GM19324 (cell line): Measurements from ENCODE around the gene SYN1.
A peak's percentile ranks its signal among the peaks of the same experiment; 100 is the strongest.

Experiments
- ATAC-seq: cut with Tn5 transposase; IDR thresholded peaks from one replicate; pipeline ENCODE4 v1.9.1; 2021; ENCODE audit warnings: mild to moderate bottlenecking, moderate library complexity; ENCODE audit not compliant: unreplicated experiment, low FRiP score

The SYN1 gene

DNA sequence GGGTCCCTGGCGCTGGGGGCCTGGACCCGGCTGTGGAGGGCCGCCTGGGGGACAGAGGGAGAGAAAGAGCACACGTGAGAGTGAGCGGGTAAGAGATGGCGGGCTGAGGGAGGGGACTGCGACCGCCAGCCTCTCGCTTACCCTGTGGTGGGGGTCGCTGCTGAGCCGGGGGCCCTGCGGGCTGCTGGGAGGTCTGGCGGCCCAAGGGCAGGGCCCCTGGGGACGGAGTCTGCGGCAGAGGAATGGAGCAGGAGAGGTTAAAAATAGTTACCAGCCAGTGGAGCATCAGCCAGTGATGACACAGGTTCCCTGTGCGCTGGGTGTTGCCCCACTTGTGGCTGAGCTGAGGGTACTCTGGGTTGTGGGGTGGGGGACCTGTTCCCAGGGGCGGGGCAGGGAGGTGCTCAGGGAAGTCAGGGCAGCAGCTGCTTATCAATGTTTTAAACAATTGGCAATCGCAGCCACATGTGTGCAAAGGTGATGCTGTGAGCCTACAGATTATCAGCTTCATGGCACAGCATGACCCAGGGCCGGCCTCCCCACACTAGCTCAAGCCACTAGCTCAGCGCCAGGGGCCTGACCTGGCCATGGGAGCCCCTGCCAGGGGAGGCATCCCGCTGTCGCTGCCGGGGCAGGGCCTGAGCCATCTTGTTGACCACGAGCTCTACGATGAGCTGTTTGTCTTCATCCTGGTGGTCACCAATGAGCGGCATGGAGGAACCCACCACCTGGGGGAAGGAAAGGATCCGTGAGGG lies 44.9 kb downstream of the SYN1 start:
- no peak for ATAC-seq

DNA sequence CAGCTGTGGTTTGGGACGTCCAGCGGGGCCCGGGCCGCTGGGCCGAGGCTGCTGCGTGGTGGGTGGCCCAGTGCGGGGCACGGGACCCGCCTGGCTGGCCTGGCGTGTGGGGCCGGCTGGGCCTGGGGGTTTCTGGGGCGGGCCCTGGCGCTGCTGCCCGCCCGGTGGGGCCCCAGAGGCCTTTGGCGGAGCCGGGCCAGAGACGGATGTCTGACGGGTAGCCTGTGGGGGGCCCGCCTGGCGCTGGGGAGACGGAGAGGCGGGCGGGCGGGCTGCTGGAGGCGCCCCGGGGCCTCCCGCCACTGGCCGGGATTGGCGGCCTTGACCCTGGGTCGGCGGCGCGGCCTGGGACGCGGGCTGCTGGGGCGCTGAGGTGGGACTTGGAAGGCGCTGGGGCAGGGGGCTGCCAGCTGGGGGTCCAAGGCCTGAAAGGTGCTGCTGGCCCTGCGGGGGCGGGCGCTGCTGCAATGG lies 45.5 kb downstream of the SYN1 start:
- ATAC-seq, result no peak

DNA sequence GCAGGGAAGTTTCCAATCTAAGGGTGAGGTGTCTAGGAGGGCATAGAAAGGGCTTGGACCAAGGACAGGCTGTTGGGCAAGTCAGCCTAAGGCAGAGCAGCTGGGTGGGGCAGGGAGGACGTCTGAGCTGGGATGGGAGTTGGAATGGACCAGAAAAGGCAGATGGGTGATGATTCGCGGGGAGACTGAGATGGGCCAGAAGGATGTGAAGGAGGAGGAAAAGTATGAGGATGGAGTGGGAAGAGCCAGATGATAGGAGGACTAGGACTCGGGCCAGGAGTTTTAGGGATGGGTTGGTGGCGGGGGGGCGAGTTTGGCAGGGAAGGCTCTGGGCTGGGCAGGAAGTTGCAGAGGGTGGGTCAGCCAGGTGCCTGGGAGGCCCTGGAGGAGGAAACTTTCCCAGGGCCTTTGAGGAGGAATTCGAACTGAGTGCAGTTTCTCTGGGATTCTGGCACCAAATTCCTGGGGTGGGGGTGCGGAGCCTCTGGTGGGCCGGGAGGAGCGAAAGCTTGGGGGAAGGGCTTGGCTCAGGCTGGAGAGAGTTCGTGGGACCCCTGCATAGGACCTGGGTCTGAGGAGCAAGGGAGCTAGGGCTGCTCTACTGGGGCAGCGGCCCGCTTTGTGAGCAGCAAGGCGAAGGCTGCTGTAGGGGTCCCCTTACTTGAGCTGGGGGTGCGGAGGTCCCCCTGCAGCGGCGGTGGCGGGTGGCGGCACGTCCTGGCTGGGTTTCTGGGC lies 46.1 kb downstream of the SYN1 start:
- no peak for ATAC-seq

DNA sequence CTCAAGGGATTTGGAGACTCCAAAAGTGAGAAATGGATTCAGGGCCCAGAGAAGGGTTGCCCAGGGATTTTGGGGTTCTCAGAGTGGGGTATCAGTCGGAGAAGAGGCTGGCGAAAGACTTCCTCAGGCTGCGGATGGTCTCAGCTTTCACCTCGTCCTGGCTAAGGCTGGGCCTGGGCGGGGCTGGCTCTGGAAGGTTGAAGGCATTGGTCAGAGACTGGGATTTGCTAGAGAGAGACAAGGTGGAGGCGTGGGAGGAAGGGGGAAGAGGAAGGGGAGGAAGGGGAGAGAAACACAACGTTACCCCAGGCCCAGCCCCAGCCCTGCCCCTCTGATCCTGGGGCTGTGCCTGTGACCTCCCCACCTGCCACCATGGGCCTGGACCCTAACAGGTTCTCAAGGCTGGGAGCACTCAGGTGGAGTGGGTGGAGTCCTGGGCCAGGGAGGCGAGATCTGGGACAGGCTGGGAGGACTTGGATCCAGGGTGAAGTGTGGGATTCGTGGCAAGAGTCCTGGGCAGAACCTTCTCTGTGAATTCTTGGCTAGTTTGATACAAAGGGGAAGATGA lies 46.8 kb downstream of the SYN1 start:
- no peak for ATAC-seq

DNA sequence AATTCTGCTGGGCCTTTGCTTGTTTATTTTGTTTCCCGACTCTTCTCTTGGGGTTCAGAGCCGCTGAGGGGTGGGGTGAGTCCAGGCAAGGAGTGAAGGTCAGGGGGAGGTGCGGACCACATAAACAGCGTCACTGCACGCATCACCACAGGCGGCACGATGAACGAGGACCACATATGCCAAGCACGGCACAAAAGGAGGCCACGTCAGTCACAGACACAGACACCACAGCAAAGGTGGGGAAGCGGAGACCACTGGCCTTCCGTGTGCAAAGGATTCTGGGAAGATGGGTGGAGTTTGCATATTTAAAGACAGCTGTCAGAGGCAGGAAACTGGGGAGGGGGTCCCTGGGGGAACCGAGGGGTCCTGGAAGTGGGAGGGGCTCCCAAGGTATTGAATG lies 47.8 kb downstream of the SYN1 start:
- ATAC-seq, result no peak

DNA sequence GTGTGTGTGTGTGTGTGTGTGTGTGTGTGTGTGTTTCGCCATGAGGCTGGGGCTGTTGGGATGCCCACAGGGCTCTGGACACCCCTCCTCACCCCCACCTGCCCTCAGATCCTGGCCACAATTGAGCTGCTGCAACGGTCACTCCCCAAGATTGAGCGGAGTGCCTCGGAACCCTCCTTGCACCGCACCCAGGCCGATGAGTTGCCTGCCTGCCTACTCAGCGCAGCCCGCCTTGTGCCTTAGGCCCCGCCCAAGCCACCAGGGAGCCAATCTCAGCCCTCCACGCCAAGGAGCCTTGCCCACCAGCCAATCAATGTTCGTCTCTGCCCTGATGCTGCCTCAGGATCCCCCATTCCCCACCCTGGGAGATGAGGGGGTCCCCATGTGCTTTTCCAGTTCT lies 48.4 kb downstream of the SYN1 start:
- no peak for ATAC-seq

DNA sequence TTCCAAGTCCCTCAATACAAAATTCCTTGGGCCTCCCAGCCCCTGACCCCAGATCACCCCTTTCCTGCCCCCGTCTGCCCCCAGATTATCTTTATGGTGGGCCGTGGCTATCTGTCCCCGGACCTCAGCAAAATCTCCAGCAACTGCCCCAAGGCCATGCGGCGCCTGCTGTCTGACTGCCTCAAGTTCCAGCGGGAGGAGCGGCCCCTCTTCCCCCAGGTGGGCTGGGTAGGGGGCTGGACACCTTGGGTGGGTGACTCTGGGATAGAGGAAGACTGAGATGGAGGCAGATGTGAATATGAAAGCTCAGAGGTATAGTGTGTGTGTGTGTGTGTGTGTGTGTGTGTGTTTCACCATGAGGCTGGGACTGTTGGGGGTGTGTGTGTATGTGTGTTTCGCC lies 48.9 kb downstream of the SYN1 start:
- no peak for ATAC-seq

DNA sequence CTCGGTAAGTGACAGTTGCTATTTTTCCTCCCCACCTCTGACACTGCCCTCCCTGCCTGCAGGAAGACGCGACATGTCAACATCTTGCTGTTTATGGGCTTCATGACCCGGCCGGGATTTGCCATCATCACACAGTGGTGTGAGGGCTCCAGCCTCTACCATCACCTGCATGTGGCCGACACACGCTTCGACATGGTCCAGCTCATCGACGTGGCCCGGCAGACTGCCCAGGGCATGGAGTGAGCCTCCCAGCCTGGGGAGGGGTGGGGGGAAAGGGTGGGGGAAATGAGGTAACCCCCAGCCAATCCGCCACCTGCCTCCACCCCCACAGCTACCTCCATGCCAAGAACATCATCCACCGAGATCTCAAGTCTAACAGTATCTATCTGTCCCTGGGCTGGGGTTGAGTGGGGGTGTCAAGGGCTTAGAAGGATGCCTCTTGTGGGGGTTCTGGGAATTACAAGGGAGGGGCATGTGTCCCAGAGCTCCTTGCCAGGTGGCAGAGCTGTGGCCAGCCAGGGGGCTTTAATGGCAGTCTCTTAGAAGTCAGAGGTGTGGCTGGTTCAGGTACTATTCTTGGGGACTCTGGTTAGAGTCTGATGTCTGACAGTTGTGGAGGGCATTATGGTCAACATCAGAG lies 50.9 kb downstream of the SYN1 start:
- no peak for ATAC-seq

DNA sequence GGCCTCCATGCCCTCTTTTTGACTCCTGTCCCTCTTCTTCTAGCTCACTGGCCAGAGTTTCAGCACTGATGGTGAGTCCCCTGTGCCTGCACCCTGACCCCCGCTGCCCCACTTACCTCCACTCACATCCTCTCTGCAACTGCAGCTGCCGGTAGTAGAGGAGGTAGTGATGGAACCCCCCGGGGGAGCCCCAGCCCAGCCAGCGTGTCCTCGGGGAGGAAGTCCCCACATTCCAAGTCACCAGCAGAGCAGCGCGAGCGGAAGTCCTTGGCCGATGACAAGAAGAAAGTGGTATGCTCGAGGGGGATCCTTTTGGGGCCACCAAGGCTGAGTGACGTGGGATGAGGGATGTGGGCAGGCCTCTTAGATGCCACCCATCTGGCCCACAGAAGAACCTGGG lies 52.8 kb downstream of the SYN1 start:
- no peak for ATAC-seq

DNA sequence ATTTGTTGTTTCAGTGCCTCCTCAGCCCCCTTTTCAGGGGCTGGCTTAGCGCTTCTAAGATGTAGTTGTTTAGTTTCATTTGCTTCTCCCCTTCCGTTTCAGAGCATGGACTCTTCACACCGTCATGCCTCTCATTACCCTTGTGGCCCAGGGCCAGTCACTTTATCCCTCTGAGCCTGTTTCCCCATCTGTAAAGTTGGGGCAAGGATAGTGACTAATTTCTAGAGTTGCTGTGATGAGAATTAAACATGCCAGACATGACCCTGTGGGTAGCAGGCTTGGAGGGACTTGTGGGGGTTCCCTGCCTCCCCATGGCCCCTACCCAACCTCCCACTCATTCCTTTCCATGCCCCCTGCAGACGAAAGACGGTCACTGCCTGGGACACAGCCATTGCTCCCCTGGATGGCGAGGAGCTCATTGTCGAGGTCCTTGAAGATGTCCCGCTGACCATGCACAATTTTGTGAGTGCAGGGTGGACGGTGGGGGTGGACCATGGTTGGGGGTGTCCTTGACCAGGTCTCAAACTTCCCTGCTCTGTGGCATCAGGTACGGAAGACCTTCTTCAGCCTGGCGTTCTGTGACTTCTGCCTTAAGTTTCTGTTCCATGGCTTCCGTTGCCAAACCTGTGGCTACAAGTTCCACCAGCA lies 55.1 kb downstream of the SYN1 start:
- no peak for ATAC-seq

DNA sequence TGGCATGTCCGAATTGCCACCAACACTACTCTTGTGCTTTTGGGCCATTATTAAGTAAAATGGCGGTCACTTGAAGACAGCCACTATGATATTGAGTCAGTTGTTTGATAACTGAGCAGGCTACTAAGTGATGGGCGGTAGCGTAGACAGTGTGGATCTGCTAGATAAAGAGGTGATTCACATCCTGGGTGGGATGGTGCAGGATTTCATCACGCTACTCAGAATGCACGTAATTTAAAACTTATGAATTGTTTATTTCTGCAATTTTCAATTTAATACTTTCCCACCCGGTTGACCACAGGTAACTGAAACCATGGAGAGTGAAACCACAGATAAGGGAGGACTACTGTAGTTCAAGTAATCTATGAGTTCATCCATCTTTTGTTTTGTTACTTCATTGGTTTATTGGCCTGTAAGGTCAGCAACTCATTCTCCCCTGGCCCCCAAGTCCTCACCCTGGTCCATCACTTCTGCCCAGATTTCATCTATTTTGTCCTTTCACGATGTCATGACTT lies 55.8 kb downstream of the SYN1 start:
- ATAC-seq, result no peak

DNA sequence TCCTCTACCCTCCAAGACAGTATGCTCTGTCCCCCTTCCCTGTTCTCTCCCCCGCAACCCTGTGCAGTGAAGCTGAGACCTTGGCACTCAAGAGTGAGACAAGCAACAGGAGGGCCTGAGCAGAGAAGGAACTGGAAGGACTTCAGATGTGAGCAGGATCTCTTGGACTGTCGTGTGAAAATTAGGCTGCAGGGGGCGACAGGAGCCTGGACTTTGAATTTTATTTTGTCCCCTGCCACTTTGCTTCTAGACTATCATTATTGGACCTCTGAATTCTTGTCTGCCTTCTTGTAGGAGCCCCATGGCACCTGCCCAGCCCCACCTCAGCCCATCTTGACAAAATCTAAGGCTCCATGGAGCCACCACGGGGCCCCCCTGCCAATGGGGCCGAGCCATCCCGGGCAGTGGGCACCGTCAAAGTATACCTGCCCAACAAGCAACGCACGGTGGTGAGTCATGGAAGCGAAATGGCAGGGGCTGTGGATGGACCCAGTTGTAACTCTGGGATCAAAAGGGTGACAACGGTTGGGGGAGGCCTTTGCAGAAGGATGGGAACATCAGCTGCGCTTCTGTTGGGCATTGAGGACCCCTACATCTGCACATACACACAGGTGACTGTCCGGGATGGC lies 56.9 kb downstream of the SYN1 start:
- ATAC-seq, result no peak

DNA sequence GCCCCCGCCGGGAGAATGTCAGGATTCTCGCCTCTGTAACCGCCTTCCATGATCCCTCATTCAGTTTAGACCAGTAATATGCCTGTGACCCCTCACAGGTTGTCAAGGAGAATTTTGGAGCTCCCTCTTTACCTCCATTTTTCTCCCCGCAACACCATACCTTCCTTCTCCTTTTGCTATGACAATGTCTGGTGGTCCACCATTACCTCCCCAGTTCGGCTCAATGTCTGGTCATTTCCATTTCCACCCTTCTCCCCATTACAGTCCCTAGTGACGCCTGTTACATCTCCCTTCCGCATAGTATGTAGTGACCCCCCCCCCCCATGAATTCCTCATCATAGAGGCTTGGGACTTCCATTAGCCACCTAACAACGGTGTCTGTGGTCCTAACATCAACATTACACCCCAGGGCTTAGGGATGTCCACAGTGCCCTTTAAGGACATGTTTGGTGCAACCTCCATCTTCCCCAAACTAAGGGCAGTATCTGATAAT lies 58.0 kb downstream of the SYN1 start:
- no peak for ATAC-seq

DNA sequence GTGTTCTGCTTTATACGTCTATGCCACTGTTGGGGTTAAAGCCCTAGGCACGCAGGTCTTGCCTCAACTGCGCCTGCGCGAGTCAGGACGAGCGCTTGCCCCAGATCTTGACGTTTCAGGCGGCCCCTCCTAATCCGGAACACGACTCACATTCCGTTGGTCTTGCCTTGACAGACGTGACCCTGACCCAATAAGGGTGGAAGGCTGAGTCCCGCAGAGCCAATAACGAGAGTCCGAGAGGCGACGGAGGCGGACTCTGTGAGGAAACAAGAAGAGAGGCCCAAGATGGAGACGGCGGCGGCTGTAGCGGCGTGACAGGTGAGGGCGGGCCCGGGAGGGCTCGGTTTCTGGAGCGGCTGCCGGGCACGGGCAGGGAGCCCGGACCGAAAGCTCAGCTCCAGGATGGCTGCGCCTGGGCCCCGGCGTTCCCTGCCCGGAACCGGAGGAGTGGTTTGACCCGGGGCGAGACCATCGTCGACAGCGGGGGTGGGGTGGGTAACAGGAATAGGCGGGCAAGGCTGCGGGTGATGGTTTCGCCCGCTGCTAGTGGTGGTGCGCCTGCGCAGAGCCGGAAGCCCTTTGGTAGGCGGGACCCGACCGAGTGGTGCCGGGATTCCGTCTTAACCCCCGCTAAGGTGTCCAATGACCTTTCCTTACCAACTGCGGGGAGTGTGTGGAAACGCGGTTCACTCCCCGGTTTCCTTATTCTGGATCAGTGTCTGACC lies 58.6 kb downstream of the SYN1 start, which contains the start of gene ARAF:
TSS of gene ARAF (plus strand) at position 272 of the 725 bp plus-strand sequence. CDS start 1,763 bp downstream, outside the sequence.
- ATAC-seq, result peak; percentile 91

DNA sequence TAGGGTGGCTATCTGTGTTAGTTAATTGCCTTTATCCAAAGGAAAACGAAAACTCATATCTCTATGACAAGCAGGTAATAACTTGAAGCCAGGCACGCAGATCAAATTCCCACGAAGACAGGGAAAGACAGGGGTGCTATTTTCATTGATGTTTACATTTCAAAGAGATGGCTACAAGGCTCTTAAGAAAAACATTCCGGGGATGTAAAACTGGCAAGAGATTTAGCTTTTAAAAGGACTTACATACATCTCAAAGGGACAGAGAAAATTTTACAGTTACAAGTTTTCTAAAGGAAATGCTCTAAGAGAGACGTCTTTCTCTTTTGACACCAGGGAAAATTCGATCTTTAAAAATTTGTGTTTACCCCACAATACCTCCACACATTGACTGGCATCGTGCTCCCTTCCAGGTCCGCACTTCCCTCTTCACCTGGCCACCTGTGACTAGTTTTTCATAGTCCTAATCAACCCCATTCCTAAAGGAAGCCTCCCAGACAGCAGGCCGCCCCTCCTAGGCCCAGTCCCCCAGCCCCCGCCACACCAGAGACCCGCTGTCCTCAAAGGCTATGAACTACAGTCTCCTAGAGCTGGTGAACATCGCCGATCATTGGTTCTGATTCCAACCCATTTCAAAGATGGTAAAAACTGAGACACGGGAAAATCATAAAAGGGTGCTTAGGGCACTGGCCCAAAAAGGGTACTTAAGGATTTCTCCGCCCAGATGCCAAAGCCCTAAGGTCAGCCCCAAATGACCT lies 59.3 kb downstream of the SYN1 start:
- ATAC-seq, result no peak

DNA sequence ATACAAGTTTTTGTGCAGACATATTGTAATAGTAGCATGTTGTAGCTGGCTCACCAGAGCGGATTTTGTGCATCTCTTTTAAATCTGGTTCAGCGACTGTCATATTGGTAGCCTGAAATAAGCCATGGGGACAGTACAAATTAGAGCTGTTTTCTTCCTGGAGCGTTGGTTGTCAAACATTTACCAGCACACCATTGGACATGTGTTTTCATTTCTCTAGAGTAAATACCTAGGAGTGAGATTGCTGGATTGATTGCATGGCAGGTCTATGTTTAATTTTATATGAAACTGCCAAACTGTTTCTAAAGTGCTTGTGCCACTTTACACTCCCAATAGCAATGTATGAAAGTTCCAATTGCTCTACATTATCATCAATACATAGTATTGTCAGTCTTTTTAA lies 61.2 kb downstream of the SYN1 start:
- no peak for ATAC-seq

DNA sequence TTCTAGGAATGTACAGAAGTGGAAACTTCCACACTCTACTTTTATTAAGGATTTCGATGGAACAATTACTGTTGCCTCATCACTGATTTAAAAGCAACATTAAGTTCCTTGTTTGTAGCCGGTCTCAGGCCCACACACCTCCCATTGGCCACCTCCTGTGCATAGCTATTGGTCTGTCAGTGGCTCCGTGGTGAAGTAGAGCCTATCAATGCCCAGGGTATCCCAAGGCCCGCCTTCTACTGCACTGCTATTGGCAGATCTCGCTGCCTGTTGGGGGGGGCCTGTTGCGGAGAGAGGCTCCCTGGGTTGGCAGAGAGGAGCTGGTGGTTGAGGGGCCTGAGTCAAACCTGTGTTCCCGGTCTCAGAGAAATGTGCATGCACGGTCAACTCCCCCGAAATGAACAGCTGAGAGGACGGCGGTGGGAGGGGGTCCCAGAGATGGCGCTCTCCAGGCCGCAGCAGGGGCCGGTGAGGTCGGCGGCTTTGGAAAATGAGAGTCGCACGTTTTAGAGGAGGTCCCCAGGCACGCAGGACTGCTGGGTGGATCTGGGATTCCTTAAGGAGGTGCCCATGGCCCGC lies 63.5 kb downstream of the SYN1 start:
- peak; percentile 90 for ATAC-seq

DNA sequence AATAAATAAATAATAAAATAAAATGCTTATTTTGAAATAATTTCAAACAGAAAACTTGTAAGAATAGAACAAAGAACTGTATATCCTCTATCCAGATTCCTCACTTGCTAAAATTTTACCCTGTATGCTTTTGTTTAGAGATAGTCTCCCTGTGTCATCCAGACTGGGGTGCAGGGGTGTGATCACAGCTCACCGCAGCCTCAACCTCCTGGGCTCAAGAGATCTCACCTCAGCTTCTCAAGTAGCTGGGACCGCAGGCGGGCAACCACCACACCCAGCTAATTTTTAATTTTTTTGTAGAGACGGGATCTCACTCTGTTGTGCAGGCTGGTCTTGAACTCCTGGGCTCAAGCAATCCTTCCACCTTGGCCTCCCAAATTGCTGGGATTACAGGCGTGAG lies 76.2 kb downstream of the SYN1 start:
- no peak for ATAC-seq
